8988T (cell line): ENCODE results near the gene GFOD1.

Experiments used
- DNase-seq: peaks from one replicate; pipeline ENCODE4 v3.0.0; 2011

The GFOD1 gene

GRCh38 chr6:13421425-13422059 is 65.9 kb downstream of the GFOD1 start:
- DNase-seq: no peak

DNA sequence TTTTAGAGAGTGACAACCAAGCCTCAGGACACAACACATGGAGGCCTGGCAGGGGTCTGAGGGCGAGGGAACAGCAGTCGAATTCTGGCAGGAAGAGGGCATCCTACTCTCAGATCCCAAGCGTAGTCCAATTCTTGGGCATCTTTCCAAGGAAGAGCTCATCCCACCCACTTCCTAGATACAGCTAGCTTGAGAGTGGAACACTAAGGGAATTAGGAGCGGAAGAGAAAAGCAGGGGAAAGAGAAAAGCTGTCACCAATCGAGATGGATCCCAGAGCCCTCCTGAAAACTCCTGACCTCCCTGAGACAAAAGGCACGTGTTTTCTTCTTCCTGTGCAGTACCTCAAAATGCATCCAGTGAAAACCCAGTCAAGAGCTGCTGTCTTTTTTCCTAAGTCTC is 67.1 kb downstream of the GFOD1 start:
- no peak for DNase-seq

GRCh38 chr6:13419422-13420195 is 67.8 kb downstream of the GFOD1 start:
- DNase-seq: no peak

DNA sequence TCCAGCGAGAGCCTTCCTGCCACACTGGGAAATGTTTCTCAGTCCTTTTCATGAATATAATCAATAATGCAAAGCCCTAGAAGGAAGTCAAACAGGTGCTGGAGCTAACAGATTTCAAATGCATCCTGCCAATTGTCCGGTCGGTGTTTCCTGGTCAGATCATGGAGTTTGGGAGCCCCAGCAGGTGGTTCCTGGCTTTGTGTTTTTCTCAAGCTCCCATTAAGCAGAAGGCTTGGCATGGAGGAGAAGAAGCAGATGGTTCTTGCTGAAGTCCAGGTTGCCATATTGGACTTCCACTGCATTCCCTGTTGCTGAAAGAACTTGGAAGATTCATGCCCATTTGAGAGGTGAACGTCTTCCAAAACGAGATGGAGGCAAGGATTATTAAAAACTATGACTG is 68.6 kb downstream of the GFOD1 start:
- DNase-seq: no peak

DNA sequence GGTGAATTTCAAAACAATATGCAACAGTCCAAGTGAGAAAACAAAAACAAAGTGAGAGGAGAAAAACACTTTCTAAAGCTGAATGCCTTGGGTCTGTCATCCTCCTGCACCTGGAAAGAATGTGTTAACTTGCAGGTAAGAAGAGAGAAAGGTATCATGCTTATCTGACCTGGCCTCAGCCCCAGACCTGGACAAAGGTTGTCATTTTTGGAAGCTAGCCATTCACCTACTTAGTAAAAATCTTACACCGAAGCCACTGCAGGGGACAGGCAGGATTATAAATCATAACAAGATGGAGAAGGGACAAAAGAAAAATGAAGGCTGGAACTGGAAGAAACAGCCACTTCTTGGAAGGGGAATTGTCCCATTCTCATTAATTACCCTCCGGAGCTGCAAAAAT is 69.4 kb downstream of the GFOD1 start:
- no peak for DNase-seq

DNA sequence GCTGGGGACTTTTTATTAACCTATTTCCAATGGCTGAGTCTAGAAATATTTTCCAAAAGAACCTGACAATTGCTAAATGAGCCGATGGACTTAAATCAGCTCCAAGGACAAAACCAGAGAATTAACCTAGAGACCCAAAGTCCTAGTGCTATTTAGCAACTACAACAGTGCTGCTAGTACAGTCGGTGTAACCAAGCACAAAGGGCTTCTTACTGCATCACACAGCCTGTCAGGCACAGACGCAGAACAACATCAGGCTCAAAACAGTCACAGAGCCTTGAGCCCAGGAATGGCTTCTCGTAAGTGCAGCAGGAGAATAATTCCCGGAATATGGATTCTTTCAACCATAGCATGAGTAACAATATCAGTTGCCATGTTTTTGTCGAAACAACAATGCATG is 70.0 kb downstream of the GFOD1 start:
- DNase-seq: no peak

DNA sequence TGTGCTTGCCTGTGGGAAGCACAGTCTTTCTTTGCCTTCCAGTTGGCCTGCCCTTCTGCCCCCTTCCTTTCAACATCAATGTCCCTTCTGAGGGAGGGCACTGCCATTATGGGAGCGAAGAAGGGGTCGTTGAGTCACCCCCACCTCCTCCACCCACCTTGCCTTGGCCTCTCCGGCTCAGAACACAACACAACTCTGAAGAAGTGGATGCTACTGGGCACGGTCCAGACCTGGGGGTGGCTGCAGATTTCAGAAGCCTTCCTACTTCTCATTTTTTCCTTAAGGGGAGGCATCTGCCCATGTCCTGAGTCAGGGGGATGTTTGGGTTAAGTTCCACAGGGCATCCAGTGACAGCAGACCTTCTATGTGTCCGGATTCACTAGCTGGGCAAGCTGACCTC is 72.1 kb downstream of the GFOD1 start:
- DNase-seq: no peak

- DNase-seq: no peak
Observed at GRCh38 chr6:13413900-13414555, 73.4 kb downstream of the GFOD1 start.

GRCh38 chr6:13413466-13413862 is 73.9 kb downstream of the GFOD1 start:
- DNase-seq: no peak

DNA sequence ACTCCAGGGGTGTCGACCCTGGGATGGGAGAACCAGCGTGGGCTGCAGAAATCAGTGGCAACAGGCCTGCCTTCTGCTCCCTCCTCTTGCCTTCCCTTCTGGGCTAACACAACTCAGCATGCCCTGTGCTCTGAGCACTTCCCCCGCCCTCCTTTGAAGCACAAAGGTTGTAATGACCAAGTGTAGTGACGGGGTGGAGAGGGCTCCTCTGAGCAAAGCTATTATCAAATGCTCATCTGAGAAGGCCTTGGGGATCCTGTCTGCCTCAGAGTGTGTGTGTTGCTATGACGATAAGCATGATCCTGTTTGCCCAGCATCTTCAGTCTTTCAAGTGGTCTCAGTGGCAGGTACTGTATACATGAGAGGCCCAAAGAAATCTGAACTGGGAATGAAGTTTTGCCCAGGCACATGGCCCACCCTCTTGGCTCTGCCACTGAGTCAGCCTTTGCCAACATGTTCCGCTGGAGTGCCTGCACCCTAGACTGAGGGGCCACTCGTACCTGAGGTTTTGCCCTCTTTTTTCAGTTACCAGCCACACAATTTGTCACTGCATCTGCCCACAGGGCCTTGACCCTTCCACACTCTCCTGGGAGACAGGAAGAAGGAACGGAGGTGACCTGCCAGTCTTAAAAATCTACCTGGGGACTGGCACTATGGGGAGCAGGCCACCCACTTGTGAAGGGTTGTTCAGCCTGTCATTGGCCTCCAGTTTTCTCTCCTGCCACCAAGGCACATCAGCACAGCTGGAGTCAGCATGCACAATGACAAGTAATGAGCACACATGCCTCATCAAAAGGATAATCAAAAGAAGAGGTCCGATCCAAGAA is 74.5 kb downstream of the GFOD1 start:
- no peak for DNase-seq

DNA sequence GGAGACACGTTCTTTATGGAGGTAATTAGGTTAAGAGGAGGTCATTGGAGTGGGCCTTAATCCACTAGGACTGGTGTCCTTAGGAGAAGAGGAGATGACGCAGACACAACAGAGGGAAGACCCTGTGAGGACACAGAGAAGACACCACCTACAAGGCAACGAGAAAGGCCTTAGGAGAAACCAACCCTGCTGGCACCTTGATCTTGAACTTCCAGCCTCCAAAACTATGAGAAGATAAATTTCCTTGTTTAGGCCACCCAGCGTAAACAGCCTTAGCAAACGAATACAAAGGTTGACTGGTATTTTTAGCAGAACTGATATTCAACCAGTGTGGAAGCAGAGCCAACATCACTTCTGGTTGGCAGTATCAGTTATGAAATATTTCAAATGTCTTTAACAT is 75.2 kb downstream of the GFOD1 start:
- DNase-seq: no peak

DNA sequence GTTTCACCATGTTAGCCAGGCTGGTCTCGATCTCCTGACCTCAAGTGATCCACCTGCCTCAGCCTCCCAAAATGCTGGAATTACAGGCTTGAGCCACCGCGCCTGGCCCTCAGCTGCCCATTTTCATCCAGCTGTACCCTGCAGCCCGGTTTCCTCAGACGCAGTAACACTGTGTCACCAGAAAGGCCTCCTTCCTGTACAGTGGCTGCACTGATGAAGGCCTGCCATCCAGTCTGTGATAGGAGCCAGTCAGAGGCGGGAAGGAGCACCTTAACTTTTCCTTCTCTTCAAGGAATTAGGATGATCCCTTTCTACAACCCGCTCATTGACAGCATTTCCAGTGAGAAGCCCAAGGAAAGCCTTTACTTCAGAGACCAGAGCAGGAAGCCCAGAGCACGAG is 75.9 kb downstream of the GFOD1 start:
- no peak for DNase-seq

GRCh38 chr6:13409991-13410390 is 77.4 kb downstream of the GFOD1 start:
- no peak for DNase-seq

- DNase-seq: no peak
Observed at GRCh38 chr6:13407709-13408695, 79.4 kb downstream of the GFOD1 start.

GRCh38 chr6:13407368-13407708 is 80.1 kb downstream of the GFOD1 start:
- no peak for DNase-seq

GRCh38 chr6:13406781-13407180 is 80.6 kb downstream of the GFOD1 start:
- DNase-seq: no peak

GRCh38 chr6:13405961-13406477 is 81.4 kb downstream of the GFOD1 start:
- no peak for DNase-seq

GRCh38 chr6:13404892-13405254 is 82.5 kb downstream of the GFOD1 start:
- DNase-seq: no peak

- peak; percentile 40 for DNase-seq
Observed at GRCh38 chr6:13404228-13404891, 83.0 kb downstream of the GFOD1 start.

- DNase-seq: no peak
Observed at GRCh38 chr6:13402711-13403110, 84.7 kb downstream of the GFOD1 start.

DNA sequence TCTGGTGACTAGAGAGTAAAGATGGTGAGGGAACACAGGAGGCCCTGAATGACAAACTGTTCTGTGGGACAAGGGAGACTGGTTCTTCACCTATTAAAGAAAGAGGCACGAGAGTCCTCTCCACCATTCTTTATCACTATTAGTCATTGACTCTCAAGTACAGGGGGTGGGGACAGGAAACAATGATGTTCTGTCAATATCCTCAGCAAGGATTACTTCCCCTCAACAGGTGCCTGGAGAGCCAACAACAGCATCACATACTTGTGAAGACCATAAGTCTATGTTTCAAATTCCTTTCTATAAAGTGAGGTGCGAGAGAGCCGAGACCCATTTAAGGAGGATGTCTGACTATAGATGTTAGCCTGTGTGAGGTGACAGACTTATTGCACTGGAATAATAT is 86.6 kb downstream of the GFOD1 start:
- no peak for DNase-seq
